GM12891 (cell line): ENCODE measurements around the gene SLC6A4.

ENCODE experiments used
- PAX5 ChIP-seq: IDR thresholded peaks from 2 replicates; pipeline ENCODE4 v1.6.1; 2011; ENCODE audit warnings: low read length, moderate library complexity, mild to moderate bottlenecking; ENCODE audit not compliant: insufficient read depth, severe bottlenecking
- POLR2A ChIP-seq: IDR thresholded peaks from 2 replicates; pipeline ENCODE4 v1.6.1; 2011; ENCODE audit warnings: low read depth, low read length, control low read depth
- POLR2AphosphoS5 ChIP-seq: IDR thresholded peaks from 2 replicates; pipeline ENCODE4 v1.6.1; 2011; ENCODE audit warnings: low read depth, low read length, control low read depth
- POU2F2 ChIP-seq: IDR thresholded peaks from 2 replicates; pipeline ENCODE4 v1.6.1; 2011; ENCODE audit warnings: low read depth, mild to moderate bottlenecking, control low read depth, low read length, moderate library complexity
- TAF1 ChIP-seq: IDR thresholded peaks from 2 replicates; pipeline ENCODE4 v1.6.1; 2011; ENCODE audit warnings: low read depth, low read length, control low read depth

DNA sequence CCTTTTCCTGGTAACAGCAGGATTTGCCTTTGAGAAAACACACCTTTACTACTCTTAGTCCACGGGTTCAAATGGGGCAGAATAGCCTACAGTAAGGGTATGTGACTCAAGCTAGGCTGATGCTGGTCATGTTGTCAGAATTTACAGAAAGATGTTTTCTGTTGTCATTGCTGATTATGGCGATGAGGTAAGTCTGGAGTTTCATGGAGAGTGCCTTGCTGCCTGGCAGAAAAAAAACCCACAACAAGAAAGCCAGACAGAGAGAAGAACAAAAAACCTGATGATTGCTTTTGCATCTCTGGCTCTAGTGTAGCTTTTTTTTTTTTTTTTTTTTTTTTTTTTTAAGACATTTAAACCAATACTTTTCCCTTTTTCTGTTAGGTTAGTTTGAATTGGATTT is 47.9 kb downstream of the SLC6A4 start:
- TF ChIP-seq POU2F2 (no peak), POLR2A (no peak), TAF1 (no peak), POLR2AphosphoS5 (no peak), PAX5 (no peak)
